Neural progenitor cell (in vitro differentiated cells): ENCODE results near the gene MRPL23. TPM values are rescaled to one million over a fixed set of nuclear protein-coding genes. Genes with fewer than 3 reads are reported as not detected.

Experiments
- DNase-seq: peaks from one replicate; pipeline ENCODE4 v3.0.0-alpha.2; 2016; ENCODE audit warnings: low spot score
- H2AFZ ChIP-seq: fragments of 200-600 bp; sonication (generic); replicated peaks from 2 replicates; pipeline ENCODE4 v1.6.1; 2016; ENCODE audit warnings: antibody characterized with exemption
- H3F3A ChIP-seq: fragments of 200-600 bp; sonication (generic); 2 replicates; pipeline ENCODE4 v1.6.1; 2016; ENCODE audit warnings: antibody characterized with exemption, low read depth
- H3K27ac ChIP-seq: fragments of 200-600 bp; sonication (generic); 2 replicates; pipeline ENCODE4 v1.5.1; 2016; ENCODE audit warnings: mild to moderate bottlenecking
- H3K27me3 ChIP-seq: fragments of 200-600 bp; sonication (generic); 2 replicates; pipeline ENCODE4 v1.6.1; 2016; ENCODE audit warnings: mild to moderate bottlenecking, moderate library complexity
- H3K36me3 ChIP-seq: fragments of 200-600 bp; sonication (generic); 2 replicates; pipeline ENCODE4 v1.5.1; 2016
- H3K4me1 ChIP-seq: fragments of 200-600 bp; sonication (generic); 2 replicates; pipeline ENCODE4 v1.6.1; 2016; ENCODE audit warnings: mixed run types
- H3K4me2 ChIP-seq: fragments of 200-600 bp; sonication (generic); 2 replicates; pipeline ENCODE4 v1.6.1; 2016
- H3K4me3 ChIP-seq: fragments of 200-600 bp; sonication (generic); 2 replicates; pipeline ENCODE4 v1.5.1; 2016
- H3K79me2 ChIP-seq: fragments of 200-600 bp; sonication (generic); 2 replicates; pipeline ENCODE4 v1.6.1; 2016; ENCODE audit warnings: low read depth
- H3K9ac ChIP-seq: fragments of 200-600 bp; sonication (generic); 2 replicates; pipeline ENCODE4 v1.6.1; 2016
- H3K9me3 ChIP-seq: fragments of 200-600 bp; sonication (generic); 2 replicates; pipeline ENCODE4 v1.5.1; 2016; ENCODE audit warnings: low read depth
- H4K20me1 ChIP-seq: fragments of 200-600 bp; sonication (generic); 2 replicates; pipeline ENCODE4 v1.6.1; 2016; ENCODE audit warnings: low read depth
- H3K27ac Mint-ChIP-seq: 3 replicates; pipeline ENCODE4 v1.8.0; 2021; ENCODE audit warnings: mixed read lengths
- H3K27me3 Mint-ChIP-seq: 2 replicates; pipeline ENCODE4 v1.8.0; 2022; ENCODE audit warnings: low read depth, mild to moderate bottlenecking, inconsistent platforms, moderate library complexity, mixed read lengths; ENCODE audit not compliant: insufficient read depth
- H3K36me3 Mint-ChIP-seq: 3 replicates; pipeline ENCODE4 v1.8.0; 2021; ENCODE audit warnings: mixed read lengths
- H3K4me1 Mint-ChIP-seq: 3 replicates; pipeline ENCODE4 v1.8.0; 2021; ENCODE audit warnings: mixed read lengths
- H3K4me3 Mint-ChIP-seq: 3 replicates; pipeline ENCODE4 v1.8.0; 2021; ENCODE audit warnings: mild to moderate bottlenecking, moderate library complexity, mixed read lengths
- H3K9me3 Mint-ChIP-seq: 3 replicates; pipeline ENCODE4 v1.8.0; 2020; ENCODE audit warnings: mixed read lengths
- CTCF ChIP-seq: fragments of 200-600 bp; sonication (generic); IDR thresholded peaks from 2 replicates; pipeline ENCODE4 v1.5.1; 2017; ENCODE audit warnings: antibody characterized with exemption, mild to moderate bottlenecking
- EZH2 ChIP-seq: fragments of 200-600 bp; sonication (generic); IDR thresholded peaks from 2 replicates; pipeline ENCODE4 v1.6.1; 2017; ENCODE audit warnings: antibody characterized with exemption, mild to moderate bottlenecking, moderate library complexity
- EZH2phosphoT487 ChIP-seq: fragments of 200-600 bp; sonication (generic); IDR thresholded peaks from 2 replicates; pipeline ENCODE4 v1.6.1; 2017; ENCODE audit warnings: antibody characterized with exemption
- total RNA-seq: library from RNA; depleted of rRNA; stranded (reverse); fragments of >200 nt; gene quantifications from 2 replicates; pipeline ENCODE4 v1.2.3, GENCODE V29; 2015; ENCODE audit warnings: low replicate concordance

The MRPL23 gene
- total RNA-seq = 43.2 and 82.1 TPM in 2 replicates

- H3K4me1 ChIP-seq = no peaks in the 10 kb centered on the region
- Mint-ChIP-seq H3K36me3 (no peaks in the 10 kb centered on the region), H3K27ac (no peak within 1 kb of the TSS), H3K27me3 (peaks cover 5% of the 10 kb centered on the region), H3K4me1 (peaks cover 6% of the 10 kb centered on the region), H3K9me3 (no peaks in the 10 kb centered on the region), H3K4me3 (no peak within 1 kb of the TSS)
- no peak for TF ChIP-seq EZH2phosphoT487
- no peak for TF ChIP-seq CTCF
- no peak for TF ChIP-seq EZH2
- DNase-seq = no peak
- H3K4me3 ChIP-seq = no peak within 1 kb of the TSS
- H4K20me1 ChIP-seq = no peaks in the 10 kb centered on the region
- peaks cover 6% of the 10 kb centered on the region for H3F3A ChIP-seq
- H2AFZ ChIP-seq = no peak within 1 kb of the TSS
- no peak within 1 kb of the TSS for H3K4me2 ChIP-seq
- H3K9me3 ChIP-seq = no peaks in the 10 kb centered on the region
- H3K79me2 ChIP-seq = no peaks in the 10 kb centered on the region
- H3K9ac ChIP-seq = no peak within 1 kb of the TSS
- no peaks in the 10 kb centered on the region for H3K36me3 ChIP-seq
- H3K27ac ChIP-seq = no peak within 1 kb of the TSS
- no peaks in the 10 kb centered on the region for H3K27me3 ChIP-seq
Observed at GRCh38 chr11:1946812-1947484, at the start of gene MRPL23. Gene MRPL23 (plus strand): TSS chr11:1947332. CDS start chr11:1947363, 31 bp downstream.

GRCh38 chr11:1899090-1899489, 48.0 kb upstream of the MRPL23 start:
- no peaks in the 10 kb centered on the region for H3K4me1 Mint-ChIP-seq
- H3K4me3 Mint-ChIP-seq = no peak overlapping the region
- H3K9me3 Mint-ChIP-seq = no peaks in the 10 kb centered on the region
- Histone ChIP-seq H3K4me1 (no peaks in the 10 kb centered on the region), H3F3A (no peaks in the 10 kb centered on the region), H3K79me2 (no peaks in the 10 kb centered on the region), H3K27me3 (no peaks in the 10 kb centered on the region), H3K9ac (no peak overlapping the region), H3K9me3 (no peaks in the 10 kb centered on the region), H3K36me3 (no peaks in the 10 kb centered on the region), H3K4me3 (no peak overlapping the region), H3K4me2 (no peak overlapping the region), H2AFZ (no peak overlapping the region), H3K27ac (no peak overlapping the region), H4K20me1 (no peaks in the 10 kb centered on the region)
- H3K27ac Mint-ChIP-seq = no peak overlapping the region
- H3K36me3 Mint-ChIP-seq = no peaks in the 10 kb centered on the region
- DNase-seq = no peak
- TF ChIP-seq EZH2 (no peak), EZH2phosphoT487 (no peak), CTCF (no peak)
- peaks cover 6% of the 10 kb centered on the region for H3K27me3 Mint-ChIP-seq

- Histone ChIP-seq H3K79me2 (no peaks in the 10 kb centered on the region), H2AFZ (no peak overlapping the region), H4K20me1 (no peaks in the 10 kb centered on the region), H3K4me3 (no peak overlapping the region), H3K36me3 (no peaks in the 10 kb centered on the region), H3K9ac (no peak overlapping the region), H3K27ac (no peak overlapping the region), H3F3A (no peaks in the 10 kb centered on the region), H3K4me1 (no peaks in the 10 kb centered on the region), H3K27me3 (no peaks in the 10 kb centered on the region), H3K4me2 (no peak overlapping the region), H3K9me3 (no peaks in the 10 kb centered on the region)
- DNase-seq = no peak
- Mint-ChIP-seq H3K4me3 (no peak overlapping the region), H3K27ac (no peak overlapping the region), H3K36me3 (no peaks in the 10 kb centered on the region), H3K4me1 (no peaks in the 10 kb centered on the region), H3K27me3 (peaks cover 4% of the 10 kb centered on the region), H3K9me3 (no peaks in the 10 kb centered on the region)
- TF ChIP-seq CTCF = no peak
- TF ChIP-seq EZH2phosphoT487 = no peak
- no peak for TF ChIP-seq EZH2
Observed at GRCh38 chr11:1899686-1900085, 47.4 kb upstream of the MRPL23 start.
